Upper lobe of left lung (tissue), 4 donors: ENCODE data around the gene BMI1.

Source experiments
- EP300 ChIP-seq, 4 donors: sonication (generic); formaldehyde crosslinking; IDR thresholded peaks; one replicate each; pipeline ENCODE4 v1.5.1; 2017; ENCODE audit warnings: antibody characterized with exemption in 4 of 4, control low read depth in 2 of 4
- POLR2A ChIP-seq, 4 donors: fragments of 450-650 bp; IDR thresholded peaks; one replicate each; pipeline ENCODE4 v1.5.1; 2016 to 2017; ENCODE audit warnings: antibody characterized with exemption in 4 of 4, mild to moderate bottlenecking in 2 of 4
- TF ChIP-seq, protein P1 (sequence below), 6 experiments: fragments of 450-650 bp in 4 of 6; fragments of 200-600 bp in 2 of 6; sonication (generic) in 2 of 6; IDR thresholded peaks; one replicate each; pipeline ENCODE4 v1.5.1; 2016 to 2019; ENCODE audit warnings: antibody characterized with exemption in 6 of 6

DNA sequence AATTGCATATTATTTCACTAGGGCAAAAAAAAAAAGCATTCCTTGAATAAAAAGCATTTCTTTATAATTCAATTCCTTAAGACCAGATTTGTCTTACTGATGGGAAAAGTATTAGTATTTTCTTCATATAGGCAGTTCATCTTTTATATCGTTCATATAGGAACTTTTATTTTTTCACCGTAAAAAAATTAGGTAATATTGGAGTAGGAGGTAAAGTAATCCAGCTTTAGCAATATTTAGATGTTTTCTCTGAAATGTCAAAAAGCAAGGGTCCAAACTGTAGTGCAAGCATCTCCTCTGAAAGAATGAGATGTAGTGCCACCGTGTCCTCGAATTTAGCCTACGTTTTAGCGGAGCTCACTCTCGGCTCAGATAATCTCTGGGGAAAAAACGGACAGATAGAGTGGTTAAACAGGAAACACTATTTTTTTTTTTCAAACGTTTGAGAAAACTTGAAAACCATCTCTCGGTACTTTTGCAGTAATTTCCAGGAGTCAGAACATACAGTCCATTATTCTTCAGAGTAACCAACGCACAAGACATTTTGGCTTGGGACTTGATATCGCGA, 18.9 kb downstream of the BMI1 start:
- TF ChIP-seq, protein P1, sequence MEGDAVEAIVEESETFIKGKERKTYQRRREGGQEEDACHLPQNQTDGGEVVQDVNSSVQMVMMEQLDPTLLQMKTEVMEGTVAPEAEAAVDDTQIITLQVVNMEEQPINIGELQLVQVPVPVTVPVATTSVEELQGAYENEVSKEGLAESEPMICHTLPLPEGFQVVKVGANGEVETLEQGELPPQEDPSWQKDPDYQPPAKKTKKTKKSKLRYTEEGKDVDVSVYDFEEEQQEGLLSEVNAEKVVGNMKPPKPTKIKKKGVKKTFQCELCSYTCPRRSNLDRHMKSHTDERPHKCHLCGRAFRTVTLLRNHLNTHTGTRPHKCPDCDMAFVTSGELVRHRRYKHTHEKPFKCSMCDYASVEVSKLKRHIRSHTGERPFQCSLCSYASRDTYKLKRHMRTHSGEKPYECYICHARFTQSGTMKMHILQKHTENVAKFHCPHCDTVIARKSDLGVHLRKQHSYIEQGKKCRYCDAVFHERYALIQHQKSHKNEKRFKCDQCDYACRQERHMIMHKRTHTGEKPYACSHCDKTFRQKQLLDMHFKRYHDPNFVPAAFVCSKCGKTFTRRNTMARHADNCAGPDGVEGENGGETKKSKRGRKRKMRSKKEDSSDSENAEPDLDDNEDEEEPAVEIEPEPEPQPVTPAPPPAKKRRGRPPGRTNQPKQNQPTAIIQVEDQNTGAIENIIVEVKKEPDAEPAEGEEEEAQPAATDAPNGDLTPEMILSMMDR (IDR thresholded peaks at IDR 0.05) = no peak
- TF ChIP-seq EP300 (IDR thresholded peaks at IDR 0.05) (no peak), POLR2A (IDR thresholded peaks at IDR 0.05) (no peak)
